Caco-2 (cell line): ENCODE results near the gene PLIN5. TPM values are rescaled to one million over a fixed set of nuclear protein-coding genes. Genes with fewer than 3 reads are reported as not detected.

Experiments used
- Bru-seq: library from RNA; stranded (reverse); fragments of 400-500 nt; gene quantifications from one replicate; lab custom pipeline; 2021; lab: Mats Ljungman, UMichigan
- BruChase-seq, 2 experiments: library from RNA; stranded (reverse); fragments of 400-500 nt; gene quantifications; one replicate each; lab custom pipeline; 2021; lab: Mats Ljungman, UMichigan
- BruUV-seq: library from RNA; stranded (reverse); fragments of 400-500 nt; replicated peaks from 2 replicates; lab custom pipeline; 2021; lab: Mats Ljungman, UMichigan
- CTCF ChIA-PET: fragments of 300-600 bp; sonication (Branson Sonifier 250); formaldehyde crosslinking; loops from one replicate; lab custom pipeline; 2022; ENCODE audit warnings: antibody characterized with exemption; lab: Charles Lee
- POLR2A ChIA-PET: fragments of 300-600 bp; sonication (Branson Sonifier 250); formaldehyde crosslinking; loops from one replicate; lab custom pipeline; 2022; ENCODE audit warnings: antibody characterized with exemption; lab: Charles Lee
- DNase-seq, 2 experiments: peaks; one replicate each; pipeline versions ENCODE4 v3.0.0 to v3.0.0-alpha.2; 2020 to 2022
- H3K27me3 ChIP-seq: replicated peaks from 2 replicates; pipeline ENCODE4 v1.6.0; 2011; ENCODE audit warnings: low read length; ENCODE audit not compliant: control insufficient read depth, insufficient read depth
- H3K36me3 ChIP-seq: 2 replicates; pipeline ENCODE4 v1.5.1; 2011; ENCODE audit warnings: low read length; ENCODE audit not compliant: control insufficient read depth, insufficient read depth
- H3K4me1 ChIP-seq: fragments of 250-450 bp; sonication (Bioruptor Pico); 2 replicates; pipeline ENCODE4 v1.5.1; 2020; ENCODE audit warnings: mild to moderate bottlenecking
- H3K4me3 ChIP-seq: 2 replicates; pipeline ENCODE4 v1.5.1; 2011; ENCODE audit warnings: low read depth, mild to moderate bottlenecking, control low read depth, low read length
- H3K9me3 ChIP-seq: fragments of 250-450 bp; sonication (Bioruptor Pico); 2 replicates; pipeline ENCODE4 v1.5.1; 2020; ENCODE audit warnings: mild to moderate bottlenecking, moderate library complexity
- H3K27ac Mint-ChIP-seq: one replicate; pipeline ENCODE4 v1.8.0; 2022; ENCODE audit warnings: mixed read lengths; ENCODE audit not compliant: unreplicated experiment
- H3K27me3 Mint-ChIP-seq: one replicate; pipeline ENCODE4 v1.8.0; 2022; ENCODE audit warnings: mixed read lengths; ENCODE audit not compliant: insufficient read depth, unreplicated experiment
- H3K36me3 Mint-ChIP-seq: one replicate; pipeline ENCODE4 v1.8.0; 2022; ENCODE audit warnings: mild to moderate bottlenecking, mixed read lengths; ENCODE audit not compliant: insufficient read depth, unreplicated experiment
- H3K4me1 Mint-ChIP-seq: one replicate; pipeline ENCODE4 v1.8.0; 2022; ENCODE audit warnings: low read depth, mixed read lengths; ENCODE audit not compliant: unreplicated experiment
- H3K4me3 Mint-ChIP-seq: one replicate; pipeline ENCODE4 v1.8.0; 2022; ENCODE audit warnings: mild to moderate bottlenecking, moderate library complexity, mixed read lengths; ENCODE audit not compliant: unreplicated experiment
- H3K9me3 Mint-ChIP-seq: one replicate; pipeline ENCODE4 v1.8.0; 2022; ENCODE audit warnings: mixed read lengths; ENCODE audit not compliant: unreplicated experiment
- intact Hi-C: fragments of 100-400 bp; cut with micrococcal nuclease; formaldehyde crosslinking; loops from one replicate; pipeline ENCODE4 v1.10.0; 2022; ENCODE audit not compliant: unreplicated experiment
- long read RNA-seq: library from polyadenylated mRNA; stranded (forward); transcript quantifications from one replicate; pipeline ENCODE4 v2.0.0, GENCODE V29; 2022
- total RNA-seq: library from RNA; stranded (reverse); gene quantifications from 2 replicates; pipeline ENCODE4 v1.2.3, GENCODE V29; 2022
- TF ChIP-seq, protein P1 (sequence below), 2 experiments: fragments of 200-600 bp in 1 of 2; IDR thresholded peaks; 1 replicate in 1 of 2; 2 replicates in 1 of 2; pipeline versions ENCODE4 v1.5.1 to v1.8.0; 2011 to 2022; ENCODE audit warnings: antibody characterized with exemption in 1 of 2, control low read depth in 1 of 2, inconsistent platforms in 1 of 2, low read depth in 1 of 2, low read length in 1 of 2, mild to moderate bottlenecking in 1 of 2, moderate library complexity in 1 of 2; ENCODE audit not compliant: insufficient read depth in 1 of 2, severe bottlenecking in 1 of 2, unreplicated experiment in 1 of 2

The PLIN5 gene, protein sequence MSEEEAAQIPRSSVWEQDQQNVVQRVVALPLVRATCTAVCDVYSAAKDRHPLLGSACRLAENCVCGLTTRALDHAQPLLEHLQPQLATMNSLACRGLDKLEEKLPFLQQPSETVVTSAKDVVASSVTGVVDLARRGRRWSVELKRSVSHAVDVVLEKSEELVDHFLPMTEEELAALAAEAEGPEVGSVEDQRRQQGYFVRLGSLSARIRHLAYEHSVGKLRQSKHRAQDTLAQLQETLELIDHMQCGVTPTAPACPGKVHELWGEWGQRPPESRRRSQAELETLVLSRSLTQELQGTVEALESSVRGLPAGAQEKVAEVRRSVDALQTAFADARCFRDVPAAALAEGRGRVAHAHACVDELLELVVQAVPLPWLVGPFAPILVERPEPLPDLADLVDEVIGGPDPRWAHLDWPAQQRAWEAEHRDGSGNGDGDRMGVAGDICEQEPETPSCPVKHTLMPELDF
- 0.73 and 0.84 TPM in 2 replicates for total RNA-seq
- percentile 20 among the genes with signal in this experiment for Bru-seq, nascent RNA
- BruChase-seq, experiment 1, labeled RNA remaining after a 2-hour chase: percentile 18 among the genes with signal in this experiment
- BruChase-seq, experiment 2, labeled RNA remaining after a 6-hour chase: percentile 19 among the genes with signal in this experiment
- long read RNA-seq: 0 reads

DNA sequence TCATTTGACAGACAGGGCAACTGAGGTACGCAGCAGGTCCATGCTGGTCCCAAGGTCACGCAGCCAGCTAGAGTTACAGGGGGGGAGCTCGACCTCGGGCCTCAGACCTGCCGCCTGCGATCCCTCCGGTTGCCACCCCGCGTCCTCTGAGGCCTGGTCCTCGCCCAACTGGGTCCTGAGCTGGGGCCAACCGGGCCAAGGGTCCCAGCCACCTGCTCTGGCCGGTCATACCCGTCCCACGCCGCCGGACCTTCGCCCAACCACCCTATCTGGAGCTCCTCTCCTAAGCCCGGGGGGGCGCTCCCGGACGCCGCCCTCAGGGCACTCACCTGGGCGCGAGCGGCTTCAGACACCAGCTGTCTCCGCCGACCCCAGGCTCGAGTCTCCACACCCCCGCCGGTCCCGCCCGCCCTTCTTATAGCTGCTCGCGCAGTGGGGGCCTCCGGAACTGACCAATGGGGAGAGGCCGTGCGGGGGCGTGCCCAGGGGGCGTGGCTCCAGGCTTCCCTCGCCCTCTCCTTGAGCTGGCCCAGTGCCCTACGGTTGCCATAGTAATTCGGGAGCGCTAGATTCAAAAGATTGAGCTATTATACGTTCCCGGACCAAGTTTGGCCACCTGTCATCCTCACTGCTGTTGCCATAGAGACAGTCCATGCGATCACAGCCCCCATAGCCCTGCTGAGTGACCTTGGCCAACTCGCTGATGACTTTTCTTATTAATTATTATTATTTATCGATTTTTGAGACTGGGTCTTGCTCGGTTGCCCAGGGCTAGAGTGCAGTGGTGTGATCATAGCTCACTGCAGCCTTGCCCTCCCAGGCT lies at the start of gene PLIN5:
PLIN5 (minus strand) TSS at position 389 of the 823 bp plus-strand sequence. CDS start 1,150 bp downstream, outside the sequence.
- no peaks in the 10 kb centered on the region for H3K4me1 Mint-ChIP-seq
- no peaks in the 10 kb centered on the region for H3K36me3 Mint-ChIP-seq
- POLR2A ChIA-PET: interaction anchor here (0.6 to 0.7 kb wide), 3 partner anchors 106 to 256 kb away, joined by 3 to 6 read pairs (median 5); partner anchors contain the start of gene FEM1A
- peak within 1 kb of the TSS; percentile 56 for H3K4me3 Mint-ChIP-seq
- no peaks in the 10 kb centered on the region for H3K27me3 Mint-ChIP-seq
- intact Hi-C loops: no loop called here
- TF ChIP-seq, protein P1, sequence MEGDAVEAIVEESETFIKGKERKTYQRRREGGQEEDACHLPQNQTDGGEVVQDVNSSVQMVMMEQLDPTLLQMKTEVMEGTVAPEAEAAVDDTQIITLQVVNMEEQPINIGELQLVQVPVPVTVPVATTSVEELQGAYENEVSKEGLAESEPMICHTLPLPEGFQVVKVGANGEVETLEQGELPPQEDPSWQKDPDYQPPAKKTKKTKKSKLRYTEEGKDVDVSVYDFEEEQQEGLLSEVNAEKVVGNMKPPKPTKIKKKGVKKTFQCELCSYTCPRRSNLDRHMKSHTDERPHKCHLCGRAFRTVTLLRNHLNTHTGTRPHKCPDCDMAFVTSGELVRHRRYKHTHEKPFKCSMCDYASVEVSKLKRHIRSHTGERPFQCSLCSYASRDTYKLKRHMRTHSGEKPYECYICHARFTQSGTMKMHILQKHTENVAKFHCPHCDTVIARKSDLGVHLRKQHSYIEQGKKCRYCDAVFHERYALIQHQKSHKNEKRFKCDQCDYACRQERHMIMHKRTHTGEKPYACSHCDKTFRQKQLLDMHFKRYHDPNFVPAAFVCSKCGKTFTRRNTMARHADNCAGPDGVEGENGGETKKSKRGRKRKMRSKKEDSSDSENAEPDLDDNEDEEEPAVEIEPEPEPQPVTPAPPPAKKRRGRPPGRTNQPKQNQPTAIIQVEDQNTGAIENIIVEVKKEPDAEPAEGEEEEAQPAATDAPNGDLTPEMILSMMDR (IDR thresholded peaks at IDR 0.05; ENCODE audit: insufficient read depth in 1 of 2, low read depth in 1 of 2, low read length in 1 of 2, severe bottlenecking in 1 of 2, unreplicated experiment in 1 of 2): no peak
- H3K9me3 ChIP-seq: no peaks in the 10 kb centered on the region
- H3K4me1 ChIP-seq: peaks cover 6% of the 10 kb centered on the region
- H3K27me3 ChIP-seq: no peaks in the 10 kb centered on the region
- BruUV-seq: TSS peak; percentile 38
- CTCF ChIA-PET: interaction anchor here (0.6 to 1.9 kb wide), 7 partner anchors 10 to 256 kb away, joined by 3 to 9 read pairs (median 4); partner anchors contain the start of genes FEM1A and HDGFL2
- no peaks in the 10 kb centered on the region for H3K9me3 Mint-ChIP-seq
- H3K27ac Mint-ChIP-seq: no peak within 1 kb of the TSS
- H3K4me3 ChIP-seq: peak within 1 kb of the TSS; percentile 18
- H3K36me3 ChIP-seq: no peaks in the 10 kb centered on the region
- DNase-seq: peak; percentile 84 to 85

DNA sequence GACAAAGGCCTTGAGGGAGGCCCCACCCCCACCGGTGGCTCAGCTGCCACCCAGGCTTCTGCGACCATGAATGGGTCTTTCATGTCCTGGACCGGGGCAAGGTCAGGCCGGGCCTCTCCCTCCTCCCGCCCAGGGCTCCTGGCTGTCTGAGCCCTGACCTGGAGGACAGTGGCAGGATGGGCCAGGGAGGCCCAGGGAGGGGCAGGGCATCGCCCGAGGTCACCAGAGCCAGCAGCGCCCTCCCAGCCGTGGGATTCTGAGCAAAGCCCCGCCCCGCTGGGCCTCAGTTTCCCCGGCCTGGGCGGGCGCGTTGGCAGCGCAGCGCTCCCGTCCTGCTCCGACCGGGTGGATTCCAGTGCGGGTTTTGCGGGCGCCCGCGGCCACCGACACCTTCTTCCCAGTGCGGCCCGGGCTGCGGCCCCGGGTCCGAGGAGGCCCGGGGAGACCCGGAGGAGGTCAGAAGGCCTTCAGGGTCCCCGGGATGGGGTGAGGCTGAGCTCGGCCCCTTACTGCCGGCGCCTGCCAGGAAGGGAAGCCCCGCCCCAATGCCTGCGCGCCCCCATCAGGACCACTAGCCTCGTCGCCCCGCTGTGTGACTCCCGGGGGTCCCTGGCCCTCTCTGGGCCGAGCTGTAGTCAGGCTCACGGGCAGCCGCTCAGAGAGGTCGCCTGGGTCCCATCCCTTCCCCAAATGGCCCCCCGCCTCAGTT lies 49.1 kb upstream of the PLIN5 start:
- ChIA-PET CTCF (interaction anchor here (0.6 kb wide), 1 partner anchor 8 kb away, joined by 3 read pairs; no protein-coding TSS in a partner anchor), POLR2A (no interaction called here)
- Mint-ChIP-seq H3K27me3 (peaks cover 16% of the 10 kb centered on the region), H3K4me3 (peak overlapping the region; percentile 54), H3K4me1 (peaks cover 9% of the 10 kb centered on the region), H3K9me3 (no peaks in the 10 kb centered on the region), H3K27ac (no peak overlapping the region), H3K36me3 (no peaks in the 10 kb centered on the region)
- BruUV-seq: no TSS peak
- peak overlapping the region; percentile 52 for H3K4me3 ChIP-seq
- intact Hi-C loops: no loop called here
- no peaks in the 10 kb centered on the region for H3K36me3 ChIP-seq
- DNase-seq: peak in 1 of 2 experiments; percentile 63
- no peaks in the 10 kb centered on the region for H3K9me3 ChIP-seq
- H3K4me1 ChIP-seq: peaks cover 13% of the 10 kb centered on the region
- TF ChIP-seq, protein P1 (IDR thresholded peaks at IDR 0.05; ENCODE audit: insufficient read depth in 1 of 2, low read depth in 1 of 2, low read length in 1 of 2, severe bottlenecking in 1 of 2, unreplicated experiment in 1 of 2): no peak
- no peaks in the 10 kb centered on the region for H3K27me3 ChIP-seq
